Inflammatory macrophage treated with lipopolysaccharide for 4 hours (primary cell): ENCODE data around the gene TSEN34.
"Not testable (repeated sequence)": the region's sequence is repeated elsewhere in the genome, so short reads cannot be mapped to it uniquely, and the experiment has no call there.

Experiments
- DNase-seq: peaks from one replicate; pipeline ENCODE4 v3.0.0-alpha.2; 2020

The TSEN34 gene

GRCh38 chr19:54162241-54162805, 28.8 kb upstream of the TSEN34 start:
- peak; percentile 91 for DNase-seq

- DNase-seq: no peak
Measured at GRCh38 chr19:54162884-54163283, 28.2 kb upstream of the TSEN34 start.

GRCh38 chr19:54164369-54165068, 26.6 kb upstream of the TSEN34 start:
- DNase-seq: peak; percentile 53

GRCh38 chr19:54165222-54165621, 25.9 kb upstream of the TSEN34 start:
- DNase-seq: no peak

GRCh38 chr19:54168174-54168917, 22.8 kb upstream of the TSEN34 start:
- DNase-seq: peak; percentile 89

GRCh38 chr19:54169149-54169740, 21.9 kb upstream of the TSEN34 start:
- no peak for DNase-seq

- not testable (repeated sequence) for DNase-seq
Measured at GRCh38 chr19:54171736-54172431, 19.2 kb upstream of the TSEN34 start.

- no peak for DNase-seq
Measured at GRCh38 chr19:54172471-54173358, 18.4 kb upstream of the TSEN34 start, which contains the start of gene TMC4. Gene TMC4, minus strand, starts transcription at chr19:54173160. Its CDS starts 43 bp downstream, at chr19:54173117.

GRCh38 chr19:54173359-54173699, 17.8 kb upstream of the TSEN34 start:
- no peak for DNase-seq

- no peak for DNase-seq
Measured at GRCh38 chr19:54173951-54174834, 16.9 kb upstream of the TSEN34 start.

GRCh38 chr19:54178581-54179261, 12.4 kb upstream of the TSEN34 start:
- peak; percentile 15 for DNase-seq

- DNase-seq: no peak
Measured at GRCh38 chr19:54179262-54179852, 11.8 kb upstream of the TSEN34 start.

- peak; percentile 18 for DNase-seq
Measured at GRCh38 chr19:54179921-54180461, 11.1 kb upstream of the TSEN34 start.

GRCh38 chr19:54180691-54181091, 10.4 kb upstream of the TSEN34 start:
- DNase-seq: no peak

- DNase-seq: not testable (repeated sequence)
Measured at GRCh38 chr19:54181894-54182293, 9.2 kb upstream of the TSEN34 start.

GRCh38 chr19:54183431-54183830, 7.7 kb upstream of the TSEN34 start:
- no peak for DNase-seq

GRCh38 chr19:54186351-54186750, 4.8 kb upstream of the TSEN34 start:
- no peak for DNase-seq

- DNase-seq: no peak
Measured at GRCh38 chr19:54186934-54187381, 4.2 kb upstream of the TSEN34 start.

- DNase-seq: no peak
Measured at GRCh38 chr19:54188215-54188871, 2.8 kb upstream of the TSEN34 start.
